Measurements from ENCODE around the gene AIFM2.

- TF ChIP-seq MAX (IDR thresholded peaks at IDR 0.05; ENCODE audit: low read depth) (no peak), CTCF (IDR thresholded peaks at IDR 0.05) (no peak), RAD21 (IDR thresholded peaks at IDR 0.05; ENCODE audit: low read length) (no peak), MEF2A (IDR thresholded peaks at IDR 0.05; ENCODE audit: borderline replicate concordance, low read depth) (no peak), NRF1 (IDR thresholded peaks at IDR 0.05; ENCODE audit: low read depth, low read length) (no peak), REST (IDR thresholded peaks at IDR 0.05; ENCODE audit: low read depth, low read length) (no peak), JUND (IDR thresholded peaks at IDR 0.05) (no peak), ZBTB33 (IDR thresholded peaks at IDR 0.05; ENCODE audit: borderline replicate concordance, low read depth) (no peak), RFX5 (IDR thresholded peaks at IDR 0.05; ENCODE audit: low read length) (no peak), EZH2phosphoT487 (IDR thresholded peaks at IDR 0.05; ENCODE audit: borderline replicate concordance, low read depth) (no peak), FOXM1 (IDR thresholded peaks at IDR 0.05; ENCODE audit: low read depth) (no peak), SIN3A (IDR thresholded peaks at IDR 0.05; ENCODE audit: borderline replicate concordance, low read depth, low read length) (no peak)
Observed at GRCh38 chr10:70074165-70074564, 58.5 kb downstream of the AIFM2 start.
